HepG2 (cell line): ENCODE data around the gene KCNAB1. TPM values are rescaled to one million over a fixed set of nuclear protein-coding genes. Genes with fewer than 3 reads are reported as not detected.

ENCODE experiments used
- ATAC-seq: fragments of 200-7000 bp; cut with Tn5 transposase; 3 replicates; pipeline ENCODE4 v1.9.1; 2020; ENCODE audit warnings: mild to moderate bottlenecking, moderate library complexity
- BruUV-seq: library from RNA; stranded (reverse); fragments of 400-500 nt; replicated peaks from 2 replicates; lab custom pipeline; 2021; lab: Mats Ljungman, UMichigan
- CTCF ChIA-PET: fragments of 300-600 bp; formaldehyde crosslinking; extraction: SDS; loops from one replicate; lab custom pipeline; 2021; ENCODE audit warnings: low total read pairs, inconsistent platforms, low intra/inter-chr PET ratio; lab: Yijun Ruan, JAX
- POLR2A ChIA-PET: fragments of 350-600 bp; sonication (Branson Sonifier 250); formaldehyde crosslinking; loops from one replicate; lab custom pipeline; 2020; ENCODE audit warnings: antibody characterized with exemption, inconsistent platforms; lab: Yijun Ruan, JAX
- DNase-seq: peaks from one replicate; pipeline ENCODE4 v3.0.0-alpha.2; 2015; ENCODE audit warnings: low spot score
- FAIRE-seq: peaks from 3 replicates; lab custom pipeline; 2011; peaks lifted over from hg19 to GRCh38; lab: Jason Lieb, UNC
- H2AFZ ChIP-seq: one replicate; pipeline ENCODE4 v1.6.1; 2011; ENCODE audit warnings: low read length, inconsistent platforms
- H3K27ac ChIP-seq: fragments of 300-600 bp; 3 replicates; pipeline ENCODE4 v1.8.0; 2011; ENCODE audit warnings: mixed run types, mild to moderate bottlenecking, mixed read lengths, low read length, inconsistent platforms; ENCODE audit not compliant: insufficient read depth; ENCODE audit errors: extremely low read length
- H3K27me3 ChIP-seq, 2 experiments: fragments of 200-600 bp in 1 of 2; 2 replicates in 1 of 2; 3 replicates in 1 of 2; pipeline versions ENCODE4 v1.6.0 to v1.8.0; 2011; ENCODE audit warnings: low read length in 2 of 2, mild to moderate bottlenecking in 2 of 2, moderate library complexity in 2 of 2, inconsistent platforms in 1 of 2; ENCODE audit not compliant: insufficient read depth in 2 of 2, control insufficient read depth in 1 of 2
- H3K36me3 ChIP-seq, 2 experiments: fragments of 200-600 bp in 1 of 2; replicated peaks in 1 of 2; 2 replicates in 1 of 2; 3 replicates in 1 of 2; pipeline versions ENCODE4 v1.5.1 to v1.8.0; 2011; ENCODE audit warnings: low read length in 2 of 2, inconsistent platforms in 1 of 2; ENCODE audit not compliant: insufficient read depth in 2 of 2, control insufficient read depth in 1 of 2
- H3K4me1 ChIP-seq: 2 replicates; pipeline ENCODE4 v1.5.1; 2012; ENCODE audit warnings: low read length, inconsistent platforms; ENCODE audit not compliant: insufficient read depth
- H3K4me2 ChIP-seq: 2 replicates; pipeline ENCODE4 v1.6.0; 2011; ENCODE audit warnings: low read depth, low read length, inconsistent platforms
- H3K4me3 ChIP-seq, 3 experiments: fragments of 200-600 bp in 1 of 3; sonication (generic), shearing (Covaris generic) in 1 of 3; replicated peaks in 1 of 3; 2 replicates each; pipeline ENCODE4 v1.5.1; 2011 to 2016; ENCODE audit warnings: low read length in 3 of 3, inconsistent platforms in 2 of 3, low read depth in 2 of 3, mild to moderate bottlenecking in 2 of 3, control low read depth in 1 of 3, mixed read lengths in 1 of 3; ENCODE audit not compliant: insufficient read depth in 1 of 3
- H3K79me2 ChIP-seq: one replicate; pipeline ENCODE4 v1.6.1; 2011; ENCODE audit warnings: low read length, inconsistent platforms; ENCODE audit not compliant: insufficient read depth
- H3K9ac ChIP-seq: 2 replicates; pipeline ENCODE4 v1.6.0; 2011; ENCODE audit warnings: mild to moderate bottlenecking, low read depth, low read length, inconsistent platforms; ENCODE audit not compliant: insufficient read depth
- H3K9me3 ChIP-seq: 2 replicates; pipeline ENCODE4 v1.5.1; 2012; ENCODE audit warnings: mild to moderate bottlenecking, low read length
- H4K20me1 ChIP-seq: 2 replicates; pipeline ENCODE4 v1.6.0; 2011; ENCODE audit warnings: inconsistent platforms, mild to moderate bottlenecking, low read length, moderate library complexity; ENCODE audit not compliant: insufficient read depth
- CEBPB ChIP-seq: IDR thresholded peaks from 2 replicates; pipeline ENCODE4 v1.6.1; 2011; ENCODE audit warnings: low read depth, low read length, improper control_type of control experiment, borderline replicate concordance
- MEIS2 ChIP-seq: sonication (generic); formaldehyde crosslinking; IDR thresholded peaks from 2 replicates; pipeline ENCODE4 v1.9.0; 2021; ENCODE audit warnings: mild to moderate bottlenecking, missing genetic modification reagents
- THAP11 ChIP-seq: IDR thresholded peaks from 2 replicates; pipeline ENCODE4 v1.6.1; 2016; ENCODE audit warnings: missing biosample characterization, missing genetic modification reagents
- ZXDC ChIP-seq: sonication (generic); formaldehyde crosslinking; IDR thresholded peaks from 2 replicates; pipeline ENCODE4 v1.5.0; 2020; ENCODE audit warnings: mild to moderate bottlenecking, missing genetic modification reagents
- WGBS: methylation state at CpG from one replicate; pipeline ENCODE4 v1.1.6; 2017; ENCODE audit warnings: low lambda C conversion rate; 5-methylcytosine and 5-hydroxymethylcytosine counted together
- in situ Hi-C: cut with HindIII; loops from 2 replicates; pipeline ENCODE4 v1.10.0; 2017; ENCODE audit warnings: low pct_unique_long_range_greater_than_20kb; ENCODE audit not compliant: extremely low pct_ligation_motif_present
- intact Hi-C: fragments of 100-400 bp; cut with micrococcal nuclease; formaldehyde crosslinking; loops from one replicate; pipeline ENCODE4 v1.10.0; 2022; ENCODE audit not compliant: unreplicated experiment
- polyA plus RNA-seq, 8 experiments: library from polyadenylated mRNA; depleted of rRNA in 3 of 8; stranded (reverse) in 7 of 8; unstranded in 1 of 8; fragments of >200 nt; fragmentation: Illumina TruSeq in 4 of 8; extraction: Trizol in 4 of 8; gene quantifications; 2 replicates each; pipeline versions ENCODE4 v1.2.1 to v1.2.3, GENCODE V29; 2011 to 2016; ENCODE audit warnings: low read depth in 4 of 8, missing spikeins in 1 of 8, mixed read lengths in 1 of 8; ENCODE audit not compliant: insufficient read depth in 1 of 8
- total RNA-seq, 5 experiments: library from RNA; depleted of rRNA; stranded (reverse); fragments of >200 nt; fragmentation: Illumina TruSeq; extraction: Trizol; gene quantifications; 2 replicates each; pipeline ENCODE4 v1.2.3, GENCODE V29; 2016; ENCODE audit warnings: low read depth in 1 of 5

Gene KCNAB1
- total and polyA plus RNA-seq, 2 of the 13 experiments (the other 11 are each of a cell fraction or from before 2014, with no cell fraction given), result not detected

- BruUV-seq, result no TSS peak
Measured at GRCh38 chr3:156323466-156323865, 203.1 kb downstream of the KCNAB1 start.

More at GRCh38 chr3:156323466-156323865, 203.1 kb downstream of the KCNAB1 start:
- ChIA-PET POLR2A (no interaction called here), CTCF (no interaction called here)
- Histone ChIP-seq H3K4me1 (no peaks in the 10 kb centered on the region), H3K9me3 (no peaks in the 10 kb centered on the region), H2AFZ (no peak overlapping the region), H3K79me2 (no peaks in the 10 kb centered on the region), H3K4me3 (no peak overlapping the region), H3K4me2 (no peak overlapping the region), H4K20me1 (no peaks in the 10 kb centered on the region), H3K27ac (no peak overlapping the region), H3K9ac (no peak overlapping the region), H3K27me3 (no peaks in the 10 kb centered on the region; a peak in 1 of 5 replicates), H3K36me3 (no peaks in the 10 kb centered on the region)
- no peak for TF ChIP-seq THAP11
- no peak for TF ChIP-seq MEIS2
- TF ChIP-seq CEBPB, result peak; percentile 89
- TF ChIP-seq ZXDC (CRISPR knock-in tag), result no peak
- FAIRE-seq, result no peak
- intact Hi-C loops (no loop called here), in situ Hi-C loops (no loop called here)
- ATAC-seq, result no peak
- 5% methylated on average over 3 of the region's 3 CpGs for WGBS
- no peak for DNase-seq
